IMR-90 (cell line): Measurements from ENCODE around the gene MTUS2. TPM values are rescaled to one million over a fixed set of nuclear protein-coding genes. Genes with fewer than 3 reads are reported as not detected.

Experiments used
- CTCF ChIP-seq: conservative IDR thresholded peaks from 2 replicates; pipeline ENCODE4 v1.5.1; 2012; ENCODE audit warnings: mild to moderate bottlenecking, low read depth, low read length, improper control_type of control experiment
- polyA plus RNA-seq, 3 experiments: library from polyadenylated mRNA; depleted of rRNA; stranded (reverse); fragments of >200 nt; gene quantifications; 2 replicates each; pipeline ENCODE4 v1.2.3, GENCODE V29; 2012; ENCODE audit warnings: low replicate concordance in 1 of 3
- total RNA-seq: library from RNA; depleted of rRNA; stranded (reverse); fragments of >200 nt; gene quantifications from 2 replicates; pipeline ENCODE4 v1.2.3, GENCODE V29; 2012

The MTUS2 gene
- total and polyA plus RNA-seq, 2 of the 4 experiments (the other 2 are of a cell fraction), result under 0.01 to 0.02 TPM

GRCh38 chr13:29434217-29434945 lies 614.2 kb downstream of the MTUS2 start (continued):
- TF ChIP-seq CTCF, result no peak
